Fibroblast of skin of right biceps (primary cell): ENCODE data around the gene SOX18.

Experiments
- DNase-seq: peaks from one replicate; pipeline ENCODE4 v3.0.0-alpha.2; 2013

Gene SOX18

GRCh38 chr20:64080013-64080812, 30.8 kb upstream of the SOX18 start, which contains the start of gene OPRL1:
Gene OPRL1, plus strand, starts transcription at chr20:64080082. Its CDS starts 12,639 bp downstream, at chr20:64092721.
- no peak for DNase-seq

- DNase-seq = peak; percentile 72
These were observed 30.0 kb upstream of the SOX18 start, which contains the start of gene RGS19 for GRCh38 chr20:64079273-64080012. Gene RGS19, minus strand, starts transcription at chr20:64079518. Its CDS starts 2,632 bp downstream, at chr20:64076886.

GRCh38 chr20:64078934-64079272, 29.5 kb upstream of the SOX18 start:
- no peak for DNase-seq

GRCh38 chr20:64077876-64078551, 28.6 kb upstream of the SOX18 start:
- DNase-seq = no peak

- no peak for DNase-seq
These were observed 28.1 kb upstream of the SOX18 start for GRCh38 chr20:64077541-64077875.

- DNase-seq = no peak
These were observed 27.7 kb upstream of the SOX18 start for GRCh38 chr20:64077094-64077493.

GRCh38 chr20:64076061-64076997, 26.9 kb upstream of the SOX18 start:
- no peak for DNase-seq

GRCh38 chr20:64075556-64075955, 26.1 kb upstream of the SOX18 start:
- DNase-seq = no peak

DNA sequence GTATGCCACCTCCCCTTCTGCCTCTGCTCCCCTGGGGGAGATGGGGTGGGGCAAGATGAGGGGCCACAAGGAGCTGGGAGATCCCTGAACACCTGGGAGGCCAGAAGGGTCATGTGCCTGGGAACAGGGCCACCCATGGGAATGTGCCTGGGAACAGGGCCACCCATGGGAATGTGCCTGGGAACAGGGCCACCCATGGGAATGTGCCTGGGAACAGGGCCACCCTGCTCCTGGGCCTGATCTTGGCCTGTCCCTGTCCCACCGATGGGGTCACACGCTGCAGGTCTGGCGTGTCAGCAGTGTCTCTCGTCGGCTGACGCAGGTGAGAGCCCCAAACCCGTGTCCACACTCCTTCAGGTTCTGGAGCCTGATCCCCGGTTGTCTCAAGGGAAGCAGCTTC, 25.5 kb upstream of the SOX18 start:
- no peak for DNase-seq

DNA sequence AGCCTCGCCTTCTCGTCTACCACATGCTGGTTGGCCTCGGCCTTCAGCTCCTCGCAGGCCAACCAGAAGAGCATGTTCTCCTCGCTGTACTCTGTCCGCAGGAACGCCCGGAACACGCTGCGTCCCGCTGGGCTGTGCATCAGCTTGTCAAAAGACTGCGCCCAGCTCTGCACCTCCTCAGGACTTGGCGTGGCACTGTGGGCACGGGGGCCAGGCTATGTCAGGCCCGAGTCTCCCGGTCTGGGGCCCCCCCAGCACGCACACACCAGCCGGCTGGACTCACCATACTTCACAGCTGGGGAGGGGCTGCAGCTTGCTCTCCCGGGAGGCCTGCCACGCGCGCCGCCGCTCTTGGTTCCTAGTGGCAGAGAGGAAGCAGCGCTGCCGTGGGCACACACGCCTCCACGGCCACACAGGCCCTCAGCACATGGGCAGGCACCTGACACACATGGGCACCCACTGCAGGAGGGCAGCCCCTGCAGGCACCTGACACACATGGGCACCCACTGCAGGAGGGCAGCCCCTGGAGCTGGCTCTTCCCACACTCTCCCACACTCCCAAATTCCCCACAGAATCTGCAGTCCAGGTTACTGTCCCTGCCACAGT, 24.8 kb upstream of the SOX18 start:
- DNase-seq = no peak

DNA sequence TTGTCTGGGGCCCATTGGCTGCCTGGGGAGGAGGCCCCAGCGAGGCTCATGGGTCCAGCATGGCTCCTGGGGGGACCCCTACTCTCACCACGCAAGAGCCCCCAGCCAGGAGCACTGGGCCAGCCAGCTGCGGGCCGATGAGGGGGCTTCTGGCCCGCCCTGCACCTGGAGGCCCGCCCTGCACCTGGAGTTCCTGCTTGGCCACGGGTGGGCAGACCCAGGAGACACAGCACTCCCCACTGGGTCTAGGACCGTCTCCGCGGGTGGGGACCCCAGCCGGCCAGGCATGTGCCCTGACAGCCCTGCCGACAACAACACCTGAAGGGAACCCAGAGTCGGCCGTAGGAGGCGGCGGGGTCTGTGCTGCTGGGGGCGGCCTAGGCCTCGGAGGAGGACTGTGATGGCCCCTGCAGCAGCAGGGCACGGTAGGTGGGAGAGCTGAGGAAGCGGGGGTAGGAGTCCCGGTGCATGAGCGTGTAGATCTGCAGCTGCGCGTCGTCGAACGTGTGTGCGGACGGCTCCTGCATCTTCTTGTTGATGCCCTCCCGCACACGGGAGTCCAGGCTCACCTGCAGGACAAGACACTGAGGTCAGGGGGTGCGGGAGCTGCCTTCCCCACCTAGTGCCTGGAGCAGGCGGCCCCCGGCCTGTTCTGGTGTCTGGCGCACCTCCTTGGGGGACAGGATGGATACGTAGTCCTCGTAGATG, 24.2 kb upstream of the SOX18 start:
- DNase-seq = no peak

DNA sequence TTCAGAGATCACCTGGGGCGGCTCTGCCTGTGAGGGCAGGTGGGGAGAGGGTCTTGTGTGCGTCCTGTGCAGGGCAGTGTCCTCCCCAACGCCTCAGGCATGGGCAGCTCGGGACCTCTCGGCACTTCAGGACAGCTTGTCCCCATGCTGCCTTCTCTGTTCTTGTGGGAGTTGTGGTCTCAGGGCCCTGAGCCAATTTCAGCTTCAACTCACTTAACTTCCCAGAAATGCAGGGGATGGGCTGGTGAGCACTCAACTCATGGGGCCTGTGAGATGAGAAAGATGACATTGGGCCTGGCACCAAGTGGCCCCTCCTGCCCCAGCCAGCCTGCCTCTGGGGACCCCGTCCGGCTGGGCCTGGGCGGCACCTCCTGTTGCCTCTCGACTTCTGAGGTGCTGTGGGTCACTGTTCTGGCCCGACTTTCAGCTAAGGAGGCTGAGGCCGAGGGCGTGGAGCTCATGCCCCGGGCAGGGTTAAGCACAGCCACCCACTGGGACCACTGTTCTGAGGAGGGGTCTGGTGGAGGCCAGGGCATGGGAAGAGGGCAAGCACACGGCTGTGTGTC, 23.1 kb upstream of the SOX18 start:
- DNase-seq = no peak

DNA sequence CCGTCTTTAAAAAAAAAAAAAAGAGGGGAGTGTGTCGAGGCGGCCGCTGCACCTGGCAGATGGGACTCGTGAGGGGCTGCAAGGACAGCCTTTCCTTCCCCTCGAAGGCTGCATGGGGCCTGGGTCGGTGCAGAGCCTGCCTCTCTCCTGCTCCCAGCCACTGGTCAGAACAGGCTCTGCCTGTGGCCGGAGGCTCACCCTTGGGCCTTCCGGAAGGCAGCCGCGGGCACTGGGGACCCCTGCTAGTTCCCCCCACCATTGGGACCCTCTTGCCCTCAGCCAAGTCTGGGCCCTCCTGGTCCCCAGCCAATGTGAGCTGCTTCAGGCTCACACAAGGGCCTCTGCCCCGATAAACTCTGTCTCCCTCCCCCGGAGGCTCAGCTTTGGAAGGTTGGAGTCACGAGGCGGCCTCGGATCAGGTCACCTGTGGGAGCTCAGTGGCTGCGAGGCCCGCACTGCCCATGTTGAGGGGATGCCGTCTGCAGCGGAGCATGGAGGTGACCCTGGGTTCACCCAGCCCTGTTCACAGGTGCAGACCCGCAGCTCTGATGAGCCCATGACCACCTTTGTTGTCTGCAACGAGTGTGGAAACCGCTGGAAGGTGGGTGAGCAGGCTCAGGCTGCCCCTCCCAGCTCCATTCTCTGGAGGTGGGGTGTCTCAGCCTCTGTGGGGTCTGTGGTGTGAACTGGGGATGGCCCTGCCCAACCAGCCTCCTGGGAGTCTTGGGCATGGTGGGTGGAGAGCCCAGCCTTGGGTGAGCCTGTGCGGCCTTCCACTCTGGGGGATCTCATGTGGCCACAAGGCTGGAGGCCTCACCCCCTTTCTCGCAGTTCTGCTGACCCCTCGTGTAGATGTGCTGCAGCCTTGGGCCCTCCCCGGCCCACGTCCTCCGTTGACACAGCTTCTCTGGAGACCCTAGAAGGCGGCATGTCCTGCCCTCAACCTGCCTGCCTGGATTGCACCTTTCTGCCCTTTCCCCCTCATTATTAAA, 22.2 kb upstream of the SOX18 start:
- DNase-seq = no peak

- no peak for DNase-seq
These were observed 21.0 kb upstream of the SOX18 start for GRCh38 chr20:64070244-64070993.

- DNase-seq = no peak
These were observed 20.3 kb upstream of the SOX18 start for GRCh38 chr20:64069614-64070243.

- DNase-seq = no peak
These were observed 19.8 kb upstream of the SOX18 start for GRCh38 chr20:64069209-64069613.

DNA sequence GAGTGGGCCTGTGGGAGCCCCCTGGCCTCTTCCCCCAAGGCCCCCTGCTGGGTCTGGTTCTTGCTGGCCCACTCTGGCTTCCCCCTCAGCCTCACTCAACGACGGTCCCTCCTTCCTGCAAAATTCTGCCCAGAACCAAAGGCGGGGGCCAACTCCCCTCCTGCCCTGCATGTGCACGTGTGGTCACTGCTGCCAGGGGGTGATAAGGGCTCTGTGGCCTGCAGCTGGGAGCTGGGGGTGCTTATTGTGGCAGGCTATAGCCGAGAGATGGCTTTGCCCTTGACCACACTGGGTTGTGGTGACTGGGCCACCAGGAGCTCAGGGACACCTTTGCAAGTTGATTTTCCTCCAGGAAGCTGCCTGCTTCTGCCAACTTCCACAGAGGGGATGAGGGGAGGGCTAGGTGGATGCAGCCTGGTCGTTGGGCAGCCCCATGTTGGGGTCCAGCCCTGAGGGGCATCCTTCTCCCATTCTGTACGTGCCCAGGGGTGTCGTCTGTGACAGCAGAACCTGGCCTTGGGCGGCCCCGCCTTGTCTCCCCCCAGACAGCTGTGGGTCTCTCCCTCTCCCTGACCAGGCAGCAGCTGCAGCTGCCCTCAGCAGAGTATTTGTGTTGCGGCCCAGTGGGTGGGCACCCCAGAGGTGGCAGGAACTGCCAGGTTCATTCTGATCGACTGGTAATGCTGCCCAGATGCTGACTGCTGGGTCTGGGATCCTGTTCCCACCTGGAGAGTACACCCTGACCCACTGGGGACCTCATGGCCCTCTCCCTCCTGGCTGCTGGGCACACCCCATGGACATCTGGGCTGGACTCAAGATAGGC, 19.2 kb upstream of the SOX18 start:
- no peak for DNase-seq
